Esophagus squamous epithelium (tissue), 5 donors: Measurements from ENCODE around the gene CYTH2. TPM values are rescaled to one million over a fixed set of nuclear protein-coding genes. Genes with fewer than 3 reads are reported as not detected.

Experiments used
- DNase-seq: peaks from one replicate; lab custom pipeline; 2025; lab: John Stamatoyannopoulos, UW
- H3K27ac ChIP-seq, 4 donors: fragments of 200-600 bp; sonication (generic); one replicate each; pipeline ENCODE4 v1.5.1; 2016 to 2019; ENCODE audit warnings: mild to moderate bottlenecking in 1 of 4
- H3K27me3 ChIP-seq, 4 donors: fragments of 200-600 bp; sonication (generic); 1 replicate in 3 of 4; 2 replicates in 1 of 4; pipeline versions ENCODE4 v1.5.1 to v1.6.0; 2017 to 2021; ENCODE audit warnings: antibody characterized with exemption in 1 of 4
- H3K36me3 ChIP-seq, 3 donors: fragments of 200-600 bp; sonication (generic); one replicate each; pipeline ENCODE4 v1.5.1; 2016 to 2019
- H3K4me1 ChIP-seq, 3 donors: fragments of 200-600 bp; sonication (generic); one replicate each; pipeline ENCODE4 v1.5.1; 2017 to 2019
- H3K4me3 ChIP-seq, 4 donors: fragments of 200-600 bp; sonication (generic); 1 replicate in 3 of 4; 2 replicates in 1 of 4; pipeline ENCODE4 v1.5.1; 2016 to 2019; ENCODE audit warnings: mild to moderate bottlenecking in 2 of 4, moderate library complexity in 1 of 4
- H3K9me3 ChIP-seq, 3 donors: fragments of 200-600 bp; sonication (generic); one replicate each; pipeline ENCODE4 v1.5.1; 2016 to 2019
- POLR2A ChIP-seq, 4 donors: fragments of 450-650 bp; IDR thresholded peaks; one replicate each; pipeline ENCODE4 v1.6.1; 2017; ENCODE audit warnings: antibody characterized with exemption in 4 of 4, mild to moderate bottlenecking in 4 of 4, moderate library complexity in 3 of 4
- WGBS, 2 donors: methylation state at CpG; one replicate each; pipeline ENCODE4 v1.1.5; 2018; 5-methylcytosine and 5-hydroxymethylcytosine counted together
- intact Hi-C: fragments of 100-400 bp; cut with DNase I; formaldehyde crosslinking; loops from one replicate; pipeline ENCODE4 v1.15.0; 2022
- total RNA-seq, 4 donors: library from RNA; depleted of rRNA; stranded (reverse); fragments of >200 nt; gene quantifications; one replicate each; pipeline ENCODE4 v1.1.0, GENCODE V29; 2016
- TF ChIP-seq, protein P1 (sequence below), 6 experiments: fragments of 450-650 bp in 4 of 6; fragments of 200-600 bp in 2 of 6; sonication (generic) in 2 of 6; IDR thresholded peaks; one replicate each; pipeline ENCODE4 v1.5.1; 2016 to 2019; ENCODE audit warnings: antibody characterized with exemption in 6 of 6, mild to moderate bottlenecking in 4 of 6, moderate library complexity in 4 of 6
- donor health status: DM: yes; HTN: yes; CAD: no.

The CYTH2 gene
- total RNA-seq, 4 donors from 2014 or later: 40.8 to 101 (median 47.8) TPM

DNA sequence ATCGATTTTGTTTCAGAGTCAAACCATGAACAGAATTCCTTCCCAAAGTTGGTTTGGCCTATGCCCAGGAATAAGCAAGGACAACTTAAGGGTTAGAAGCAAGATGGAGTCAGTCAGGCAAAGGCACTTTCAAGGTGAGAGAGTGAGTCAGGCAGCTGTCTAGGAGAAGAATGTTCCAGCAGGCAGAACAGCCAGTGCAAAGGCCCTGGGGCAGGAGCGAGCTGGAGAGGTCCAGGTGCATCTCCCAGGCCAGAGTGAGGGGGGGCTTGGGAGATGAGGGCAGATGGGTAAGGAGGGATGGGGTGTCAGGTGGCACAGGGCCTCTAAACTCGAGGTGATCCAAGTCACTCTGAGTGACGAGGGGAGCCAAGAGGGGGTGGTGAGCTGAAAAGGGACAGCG, 32.6 kb upstream of the CYTH2 start:
- H3K36me3 ChIP-seq: no peaks in the 10 kb centered on the region
- WGBS, 2 donors: 81 to 86% methylated on average over 5 of the region's 5 CpGs

DNA sequence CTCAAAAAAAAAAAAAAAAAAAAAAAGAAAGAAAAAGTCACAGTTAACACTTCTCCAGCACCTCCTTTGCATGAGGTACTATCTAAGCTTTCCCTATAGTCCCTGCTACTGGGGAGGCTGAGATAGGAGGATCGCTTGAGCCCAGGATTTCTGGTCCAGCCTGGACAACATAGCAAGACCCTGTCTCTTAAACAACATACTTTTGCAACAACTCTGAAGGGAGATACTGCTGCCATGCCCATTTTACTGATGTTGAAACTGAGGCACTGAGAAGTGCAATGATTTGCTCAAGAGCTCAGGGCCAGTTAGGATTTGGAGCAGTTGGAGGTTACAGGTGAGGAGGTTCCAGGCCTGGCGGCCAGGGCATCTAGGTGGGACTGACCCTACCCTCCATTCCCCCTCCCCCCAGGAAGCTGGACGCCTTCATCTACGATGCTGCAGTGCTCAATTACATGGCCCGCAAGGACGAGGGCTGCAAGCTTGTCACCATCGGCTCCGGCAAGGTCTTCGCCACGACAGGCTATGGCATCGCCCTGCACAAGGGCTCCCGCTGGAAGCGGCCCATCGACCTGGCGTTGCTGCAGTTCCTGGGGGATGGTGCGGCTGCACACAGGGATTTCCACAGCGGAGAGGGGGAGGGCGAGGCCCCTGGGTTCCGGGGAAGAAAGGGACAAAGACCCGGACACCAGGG, 27.7 kb upstream of the CYTH2 start:
- Histone ChIP-seq H3K27ac (no peak overlapping the region), H3K4me3 (no peak overlapping the region), H3K27me3 (peaks cover 0 to 75% (median 2%) of the 10 kb centered on the region in 4 donors), H3K4me1 (peaks cover 14 to 28% (median 19%) of the 10 kb centered on the region in 3 donors), H3K9me3 (no peaks in the 10 kb centered on the region), H3K36me3 (no peaks in the 10 kb centered on the region)
- TF ChIP-seq, protein P1, sequence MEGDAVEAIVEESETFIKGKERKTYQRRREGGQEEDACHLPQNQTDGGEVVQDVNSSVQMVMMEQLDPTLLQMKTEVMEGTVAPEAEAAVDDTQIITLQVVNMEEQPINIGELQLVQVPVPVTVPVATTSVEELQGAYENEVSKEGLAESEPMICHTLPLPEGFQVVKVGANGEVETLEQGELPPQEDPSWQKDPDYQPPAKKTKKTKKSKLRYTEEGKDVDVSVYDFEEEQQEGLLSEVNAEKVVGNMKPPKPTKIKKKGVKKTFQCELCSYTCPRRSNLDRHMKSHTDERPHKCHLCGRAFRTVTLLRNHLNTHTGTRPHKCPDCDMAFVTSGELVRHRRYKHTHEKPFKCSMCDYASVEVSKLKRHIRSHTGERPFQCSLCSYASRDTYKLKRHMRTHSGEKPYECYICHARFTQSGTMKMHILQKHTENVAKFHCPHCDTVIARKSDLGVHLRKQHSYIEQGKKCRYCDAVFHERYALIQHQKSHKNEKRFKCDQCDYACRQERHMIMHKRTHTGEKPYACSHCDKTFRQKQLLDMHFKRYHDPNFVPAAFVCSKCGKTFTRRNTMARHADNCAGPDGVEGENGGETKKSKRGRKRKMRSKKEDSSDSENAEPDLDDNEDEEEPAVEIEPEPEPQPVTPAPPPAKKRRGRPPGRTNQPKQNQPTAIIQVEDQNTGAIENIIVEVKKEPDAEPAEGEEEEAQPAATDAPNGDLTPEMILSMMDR (IDR thresholded peaks at IDR 0.05): no peak
- no peak for TF ChIP-seq POLR2A (IDR thresholded peaks at IDR 0.05)
- DNase-seq: no peak
- intact Hi-C loops: no loop called here
- WGBS, 2 donors: 92 to 100% methylated on average over 1 to 10 of the region's 20 CpGs

More for the DNA sequence above, 32.6 kb upstream of the CYTH2 start:
- intact Hi-C loops: no loop called here
- no peaks in the 10 kb centered on the region for H3K9me3 ChIP-seq
- no peak for DNase-seq
- no peak for TF ChIP-seq POLR2A (IDR thresholded peaks at IDR 0.05)
- TF ChIP-seq, protein P1 (IDR thresholded peaks at IDR 0.05): no peak
- H3K4me1 ChIP-seq: no peaks in the 10 kb centered on the region
- H3K4me3 ChIP-seq: no peak overlapping the region
- H3K27ac ChIP-seq: no peak overlapping the region
- peaks cover 0 to 56% (median 0%) of the 10 kb centered on the region in 4 donors for H3K27me3 ChIP-seq

DNA sequence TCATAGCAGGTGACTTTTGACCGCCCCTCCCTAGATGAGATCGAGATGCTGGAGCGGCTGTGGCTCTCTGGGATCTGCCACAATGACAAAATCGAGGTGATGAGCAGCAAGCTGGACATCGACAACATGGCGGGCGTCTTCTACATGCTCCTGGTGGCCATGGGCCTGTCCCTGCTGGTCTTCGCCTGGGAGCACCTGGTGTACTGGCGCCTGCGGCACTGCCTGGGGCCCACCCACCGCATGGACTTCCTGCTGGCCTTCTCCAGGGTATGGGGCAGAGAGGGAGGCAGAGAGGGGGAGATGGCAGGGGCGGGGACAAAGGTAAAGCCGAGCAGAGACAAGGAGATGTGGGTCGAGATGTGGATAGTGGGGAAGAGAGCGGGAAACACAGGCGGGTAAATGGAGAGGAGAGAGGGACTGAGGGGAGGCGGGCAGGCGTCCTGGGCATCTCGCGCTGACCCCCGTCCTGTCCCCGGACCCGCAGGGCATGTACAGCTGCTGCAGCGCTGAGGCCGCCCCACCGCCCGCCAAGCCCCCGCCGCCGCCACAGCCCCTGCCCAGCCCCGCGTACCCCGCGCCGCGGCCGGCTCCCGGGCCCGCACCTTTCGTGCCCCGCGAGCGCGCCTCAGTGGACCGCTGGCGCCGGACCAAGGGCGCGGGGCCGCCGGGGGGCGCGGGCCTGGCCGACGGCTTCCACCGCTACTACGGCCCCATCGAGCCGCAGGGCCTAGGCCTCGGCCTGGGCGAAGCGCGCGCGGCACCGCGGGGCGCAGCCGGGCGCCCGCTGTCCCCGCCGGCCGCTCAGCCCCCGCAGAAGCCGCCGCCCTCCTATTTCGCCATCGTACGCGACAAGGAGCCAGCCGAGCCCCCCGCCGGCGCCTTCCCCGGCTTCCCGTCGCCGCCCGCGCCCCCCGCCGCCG, 26.8 kb upstream of the CYTH2 start:
- H3K27ac ChIP-seq: no peak overlapping the region
- H3K4me3 ChIP-seq: peak overlapping the region in 1 of 4 donors; percentile 93
- no peaks in the 10 kb centered on the region for H3K9me3 ChIP-seq
- WGBS, 2 donors: 65 to 79% methylated on average over 23 to 25 of the region's 94 CpGs
- no peak for TF ChIP-seq POLR2A (IDR thresholded peaks at IDR 0.05)
- TF ChIP-seq, protein P1 (IDR thresholded peaks at IDR 0.05): no peak
- H3K4me1 ChIP-seq: peaks cover 19 to 37% (median 22%) of the 10 kb centered on the region in 3 donors
- intact Hi-C loops: no loop called here
- no peak for DNase-seq
- H3K27me3 ChIP-seq: peaks cover 0 to 67% (median 2%) of the 10 kb centered on the region in 4 donors
- peaks cover 0 to 4% (median 0%) of the 10 kb centered on the region in 3 donors for H3K36me3 ChIP-seq

DNA sequence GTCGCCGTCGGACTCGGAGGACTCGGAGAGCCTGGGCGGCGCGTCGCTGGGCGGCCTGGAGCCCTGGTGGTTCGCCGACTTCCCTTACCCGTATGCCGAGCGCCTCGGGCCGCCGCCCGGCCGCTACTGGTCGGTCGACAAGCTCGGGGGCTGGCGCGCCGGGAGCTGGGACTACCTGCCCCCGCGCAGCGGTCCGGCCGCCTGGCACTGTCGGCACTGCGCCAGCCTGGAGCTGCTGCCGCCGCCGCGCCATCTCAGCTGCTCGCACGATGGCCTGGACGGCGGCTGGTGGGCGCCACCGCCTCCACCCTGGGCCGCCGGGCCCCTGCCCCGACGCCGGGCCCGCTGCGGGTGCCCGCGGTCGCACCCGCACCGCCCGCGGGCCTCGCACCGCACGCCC, 25.9 kb upstream of the CYTH2 start:
- peak overlapping the region; percentile 18 to 93 (median 50) for H3K4me3 ChIP-seq
- no peak for DNase-seq

More for the DNA sequence above, 25.9 kb upstream of the CYTH2 start:
- TF ChIP-seq POLR2A (IDR thresholded peaks at IDR 0.05): no peak
- TF ChIP-seq, protein P1 (IDR thresholded peaks at IDR 0.05): no peak
- no CpG with 5 or more reads among the region's 60 CpGs for WGBS, 2 donors
- intact Hi-C loops: no loop called here
- H3K9me3 ChIP-seq: no peaks in the 10 kb centered on the region
- H3K27me3 ChIP-seq: peaks cover 0 to 62% (median 2%) of the 10 kb centered on the region in 4 donors
- no peak overlapping the region for H3K27ac ChIP-seq
- H3K36me3 ChIP-seq: peaks cover 0 to 13% (median 0%) of the 10 kb centered on the region in 3 donors
- H3K4me1 ChIP-seq: peaks cover 20 to 43% (median 22%) of the 10 kb centered on the region in 3 donors
